GM21447 (cell line): ENCODE measurements around the gene TUBGCP2.
"Not testable (repeated sequence)": the region's sequence is repeated elsewhere in the genome, so short reads cannot be mapped to it uniquely, and the experiment has no call there.

Experiments used
- ATAC-seq: cut with Tn5 transposase; IDR thresholded peaks from one replicate; pipeline ENCODE4 v1.9.1; 2021; ENCODE audit not compliant: unreplicated experiment

Gene TUBGCP2

DNA sequence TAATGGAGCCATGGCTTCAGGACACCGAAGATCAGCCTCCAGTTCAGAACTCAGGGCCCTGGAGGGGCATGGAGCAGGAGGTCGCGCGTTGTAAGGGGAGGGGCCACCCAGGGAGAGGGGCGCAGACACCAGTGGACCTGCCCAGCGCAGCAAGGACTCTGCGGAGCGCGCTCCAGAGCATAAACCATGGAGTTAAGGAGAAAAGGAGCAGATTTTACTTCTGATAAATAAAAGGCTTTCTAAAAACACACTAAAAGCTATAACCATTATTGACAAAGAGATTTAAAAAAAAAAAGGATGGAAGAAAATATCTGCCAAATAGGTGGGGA, 17.5 kb upstream of the TUBGCP2 start:
- ATAC-seq: no peak

DNA sequence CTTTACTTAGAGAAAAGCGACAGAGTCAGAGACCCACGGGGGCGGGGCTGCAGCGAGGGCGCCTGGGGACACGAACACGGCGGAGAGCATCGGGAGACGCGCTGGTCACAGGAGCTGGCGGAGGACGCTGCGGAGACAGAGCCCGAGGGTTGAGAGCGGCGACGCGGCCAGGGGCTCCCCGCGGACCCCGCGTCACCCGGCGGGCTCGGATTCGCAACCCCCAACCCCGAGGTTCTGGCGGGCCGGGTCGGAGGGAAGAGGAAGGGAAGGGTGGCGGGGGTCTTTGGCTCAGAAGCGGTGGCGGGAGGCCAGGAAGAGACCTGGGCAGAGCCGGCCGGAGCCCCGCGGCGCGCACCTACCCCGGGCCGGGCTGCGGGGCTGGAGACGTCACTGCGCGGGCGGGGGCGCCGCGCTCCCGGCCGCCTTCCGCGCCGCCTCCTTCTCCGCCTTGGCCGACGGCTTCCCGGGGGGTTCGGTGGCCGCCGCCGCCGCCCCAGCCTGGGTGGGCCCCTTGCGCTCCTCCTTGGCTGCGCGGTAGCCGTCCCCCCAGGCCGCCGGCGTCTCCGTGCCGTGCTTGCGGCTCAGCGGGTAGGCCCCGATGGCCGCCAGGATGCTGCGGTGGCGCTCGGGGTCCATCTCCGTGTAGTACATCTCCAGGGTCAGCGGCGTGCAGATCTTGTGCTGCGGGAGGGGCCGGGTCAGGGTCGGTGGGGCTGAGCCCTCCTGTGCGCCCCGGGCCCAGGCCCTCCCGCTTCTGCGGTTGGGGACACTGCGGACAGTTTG, 17.0 kb upstream of the TUBGCP2 start:
- ATAC-seq: no peak

GRCh38 chr10:133324857-133325260, 16.2 kb upstream of the TUBGCP2 start:
- no peak for ATAC-seq

- ATAC-seq: peak; percentile 80
These were observed 15.6 kb upstream of the TUBGCP2 start for GRCh38 chr10:133324198-133324792.

DNA sequence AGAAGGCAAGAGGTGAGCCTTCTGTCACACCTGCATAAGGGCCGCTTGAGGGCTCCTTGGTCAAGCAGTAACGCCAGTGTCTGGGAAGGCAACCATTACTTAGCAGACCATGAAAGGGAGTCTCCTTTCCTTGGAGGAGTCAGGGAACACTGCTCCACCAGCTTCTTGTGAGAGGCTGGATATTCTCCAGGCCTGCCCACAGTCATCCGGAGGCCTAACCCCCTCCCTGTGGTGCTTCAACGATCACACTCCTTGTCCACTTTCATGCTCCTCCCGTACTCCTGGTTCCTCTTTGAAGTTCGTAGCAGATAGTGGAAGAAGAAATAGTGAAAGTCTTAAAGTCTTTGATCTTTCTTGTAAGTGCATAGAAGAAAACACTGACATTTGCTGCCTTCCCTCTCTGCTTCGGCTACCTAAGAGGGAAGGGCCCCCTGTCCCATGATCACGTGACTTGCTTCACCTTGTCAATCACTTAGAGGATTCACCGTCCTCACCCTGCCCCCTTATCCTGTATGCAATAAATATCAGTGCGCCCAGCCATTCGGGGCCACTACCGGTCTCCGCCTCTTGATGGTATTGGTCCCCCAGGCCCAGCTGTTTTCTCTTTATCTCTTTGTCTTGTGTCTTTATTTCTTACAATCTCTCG, 13.5 kb upstream of the TUBGCP2 start:
- ATAC-seq: not testable (repeated sequence)

DNA sequence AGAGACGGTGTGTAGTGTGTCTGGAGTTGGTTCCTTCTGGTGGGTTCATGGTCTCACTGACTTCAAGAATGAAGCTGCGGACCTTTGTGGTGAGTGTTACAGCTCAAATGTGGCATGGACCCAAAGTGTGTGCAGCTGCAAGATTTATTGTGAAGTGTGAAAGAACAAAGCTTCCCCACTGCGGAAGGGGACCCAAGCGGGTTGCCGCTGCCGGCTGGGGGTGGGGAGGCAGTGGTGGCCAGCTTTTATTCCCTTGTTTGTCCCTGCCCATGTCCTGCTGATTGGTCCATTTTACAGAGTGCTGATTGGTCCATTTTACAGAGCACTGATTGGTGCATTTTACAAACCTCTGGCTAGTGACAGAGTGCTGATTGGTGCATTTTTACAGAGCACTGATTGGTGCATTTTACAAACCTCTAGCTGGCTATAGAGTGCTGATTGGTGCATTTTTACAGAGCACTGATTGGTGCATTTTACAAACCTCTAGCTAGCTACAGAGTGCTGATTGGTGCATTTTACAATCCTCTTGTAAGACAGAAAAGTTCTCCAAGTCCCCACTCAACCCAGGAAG, 12.3 kb upstream of the TUBGCP2 start:
- not testable (repeated sequence) for ATAC-seq

DNA sequence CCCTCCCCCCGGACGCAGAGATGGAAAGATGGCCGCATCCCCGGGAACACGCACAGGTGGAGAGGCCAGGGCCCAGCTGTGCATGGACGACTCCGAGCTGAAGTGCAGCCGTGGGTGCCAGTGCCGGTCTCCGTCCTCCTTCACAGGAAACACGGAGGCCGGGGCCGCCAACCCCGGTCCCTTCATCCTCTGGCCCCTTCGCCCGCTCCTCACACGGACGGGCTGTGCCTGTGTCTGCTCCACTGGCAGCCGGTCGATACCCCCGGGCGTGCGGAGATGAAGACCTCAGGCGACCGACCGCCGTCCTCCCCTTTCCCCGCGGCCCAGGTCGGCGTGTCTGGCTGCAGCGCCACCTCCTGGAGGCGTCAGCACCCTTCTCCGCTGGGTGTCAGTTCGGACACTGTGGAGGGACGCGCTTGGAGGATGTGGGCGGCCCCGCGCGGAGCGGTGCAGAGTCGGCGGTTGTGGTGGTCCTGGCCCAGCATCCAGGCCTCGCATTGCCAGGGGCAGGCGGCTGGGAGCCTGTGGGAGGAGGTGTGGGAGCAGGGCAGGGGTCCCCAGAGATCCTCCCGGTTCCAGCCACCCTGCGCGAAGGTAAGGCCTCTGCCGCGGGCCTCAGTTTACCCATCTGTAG, 9.9 kb upstream of the TUBGCP2 start:
- ATAC-seq: peak; percentile 66

DNA sequence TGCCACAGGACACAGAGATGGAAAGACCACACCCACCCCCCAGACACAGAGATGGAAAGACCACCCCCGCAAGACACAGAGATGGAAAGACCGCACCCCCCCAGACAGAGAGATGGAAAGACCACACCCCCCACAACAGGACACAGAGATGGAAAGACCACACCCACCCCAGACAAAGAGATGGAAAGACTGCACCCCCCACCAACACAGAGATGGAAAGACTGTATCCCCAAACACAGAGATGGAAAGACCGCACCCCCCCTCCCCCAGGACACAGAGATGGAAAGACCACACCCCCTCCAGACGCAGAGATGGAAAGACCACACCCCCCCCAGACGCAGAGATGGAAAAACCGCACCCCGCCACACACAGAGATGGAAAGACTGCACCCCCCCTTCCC, 8.1 kb upstream of the TUBGCP2 start:
- ATAC-seq: no peak

GRCh38 chr10:133316266-133316665, 7.6 kb upstream of the TUBGCP2 start:
- no peak for ATAC-seq

DNA sequence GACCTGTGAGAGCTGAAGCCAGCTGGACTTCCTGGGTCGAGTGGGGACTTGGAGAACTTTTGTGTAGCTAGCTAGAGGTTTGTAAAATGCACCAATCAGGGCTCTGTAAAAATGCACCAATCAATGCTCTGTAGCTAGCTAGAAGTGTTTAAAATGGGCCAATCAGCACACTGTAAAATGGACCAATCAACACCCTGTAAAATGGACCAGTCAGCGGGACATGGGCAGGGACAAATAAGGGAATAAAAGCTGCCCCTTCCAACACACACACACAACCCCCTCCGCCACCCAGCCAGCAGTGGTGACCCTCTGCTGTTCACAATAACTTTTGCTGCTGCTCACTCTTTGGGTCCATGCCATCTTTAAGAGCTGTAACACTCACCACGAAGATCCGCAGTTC, 7.2 kb upstream of the TUBGCP2 start:
- no peak for ATAC-seq

DNA sequence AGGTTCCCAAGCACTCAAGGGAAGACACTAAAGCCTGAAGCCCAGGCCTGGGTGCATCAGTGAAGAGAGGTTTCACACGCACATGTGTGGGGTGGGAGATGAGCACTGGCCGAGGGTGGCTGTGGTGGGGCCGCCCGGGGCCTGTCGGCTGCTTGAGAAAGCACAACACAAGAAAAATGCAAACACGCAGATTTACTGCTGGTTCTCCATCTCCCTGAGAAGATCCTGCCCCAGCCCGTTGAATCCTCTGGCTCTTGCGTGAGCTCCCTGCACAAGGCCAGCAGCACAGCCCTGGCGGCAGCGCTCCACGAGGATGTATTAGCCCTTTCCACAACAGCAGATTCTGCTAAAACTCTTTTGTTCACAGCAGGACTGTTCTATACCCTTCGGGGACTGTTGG, 6.2 kb upstream of the TUBGCP2 start:
- ATAC-seq: no peak

DNA sequence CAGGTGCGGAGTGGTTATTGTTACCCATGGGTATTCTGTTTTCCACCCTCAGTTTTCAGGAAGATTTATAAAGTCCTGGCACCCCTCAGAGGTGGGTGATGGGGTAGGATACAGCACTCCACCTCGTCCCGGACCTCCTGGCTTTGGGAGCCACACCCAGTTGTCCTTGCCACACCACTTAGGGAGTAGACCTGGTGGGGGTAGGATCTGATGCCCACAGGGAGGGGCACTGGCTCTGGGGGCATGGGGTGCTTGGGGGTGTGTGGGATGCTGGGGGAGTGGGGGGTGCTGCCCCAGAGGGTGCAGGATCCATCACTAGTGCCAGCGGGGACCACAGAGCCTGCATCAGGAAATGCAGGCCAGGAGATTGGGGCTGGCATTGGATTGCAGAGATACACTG, 4.5 kb upstream of the TUBGCP2 start:
- ATAC-seq: no peak

DNA sequence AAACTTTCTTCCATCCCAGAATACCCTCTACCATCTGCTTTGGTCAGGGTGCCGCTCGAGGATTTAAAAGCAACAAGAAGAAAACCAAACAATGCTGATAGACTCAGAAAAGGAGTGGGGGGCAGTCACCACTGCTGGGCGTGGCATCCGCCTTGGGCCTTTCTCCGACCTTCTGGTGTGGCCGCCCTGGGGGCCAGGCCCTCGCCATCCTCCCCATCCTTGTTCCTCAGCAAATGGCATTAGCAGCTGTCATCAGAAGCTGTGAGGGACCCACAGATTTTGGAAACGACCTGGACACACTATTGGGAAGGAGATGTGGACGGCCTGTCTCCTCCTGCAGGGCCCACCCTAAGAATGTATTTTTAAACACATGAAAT, 4.1 kb upstream of the TUBGCP2 start:
- no peak for ATAC-seq

DNA sequence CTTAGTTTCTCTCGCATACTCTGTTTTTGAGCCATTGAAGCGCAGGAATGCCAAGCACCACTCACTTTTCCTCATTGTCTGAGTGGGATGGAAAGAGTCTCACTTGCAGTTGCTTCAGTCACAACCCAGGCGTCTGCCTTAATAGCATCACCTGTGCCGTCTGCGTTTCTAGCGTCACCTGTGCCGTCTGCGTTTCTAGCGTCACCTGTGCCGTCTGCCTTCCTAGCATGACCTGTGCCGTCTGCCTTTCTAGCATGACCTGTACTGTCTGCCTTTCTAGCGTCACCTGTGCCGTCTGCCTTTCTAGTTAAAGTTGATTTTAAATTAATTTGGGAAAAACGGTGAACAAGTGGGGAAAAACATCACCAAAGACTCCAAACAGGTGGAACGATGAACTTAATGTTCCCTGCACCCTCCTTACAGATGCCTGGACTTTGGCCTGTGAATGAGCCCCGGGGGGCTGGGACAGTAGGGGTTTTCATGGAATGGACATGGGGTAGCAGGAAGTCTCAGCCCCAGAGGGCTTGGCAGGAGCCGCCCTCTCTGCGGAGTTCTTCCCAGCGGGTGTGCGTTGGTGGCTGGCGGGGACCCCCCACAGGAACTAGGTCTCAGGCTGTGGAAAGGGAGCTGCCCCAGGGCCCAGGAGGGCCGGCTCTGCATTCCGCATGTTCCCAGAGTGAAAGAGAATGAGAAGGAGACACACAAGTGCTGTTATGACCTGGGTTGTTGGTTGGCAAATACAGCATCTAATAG, 3.5 kb upstream of the TUBGCP2 start:
- ATAC-seq: no peak

DNA sequence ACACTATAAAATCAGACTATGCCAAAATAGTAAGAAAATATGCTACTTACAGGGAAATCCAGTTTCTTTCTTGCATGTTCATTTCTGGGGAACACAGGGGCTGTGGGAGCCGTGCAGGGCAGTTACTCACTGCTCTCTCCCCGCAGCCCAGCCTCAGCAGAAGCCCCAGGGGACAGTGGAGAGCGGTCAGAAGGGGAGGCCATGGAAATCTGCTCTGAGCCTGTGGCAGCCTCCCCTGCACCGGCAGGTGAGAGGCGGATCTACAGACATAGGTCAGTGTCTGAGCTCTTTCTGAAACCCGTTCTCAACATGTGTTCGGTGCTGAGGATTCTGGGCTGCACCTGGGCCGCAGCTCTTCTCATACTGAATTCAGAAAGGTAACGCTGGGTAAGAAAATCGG, 2.9 kb upstream of the TUBGCP2 start:
- no peak for ATAC-seq

DNA sequence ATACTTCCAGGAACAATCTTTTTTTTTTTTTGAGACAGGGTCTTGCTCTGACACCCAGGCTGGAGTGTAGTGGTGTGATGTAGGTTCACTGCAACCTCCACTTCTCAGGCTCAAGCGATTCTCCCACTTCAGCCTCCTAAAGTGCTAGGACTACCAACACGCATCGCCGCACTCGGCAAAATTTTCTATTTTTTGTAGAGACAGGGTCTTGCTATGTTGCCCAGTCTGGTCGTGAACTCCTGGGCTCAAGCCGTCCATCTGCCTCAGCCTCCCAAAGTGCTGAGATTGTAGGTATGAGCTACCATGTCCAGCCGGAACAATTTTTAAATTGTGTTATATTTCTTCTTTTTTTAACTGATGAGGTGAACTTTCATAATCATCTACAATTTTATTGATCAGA, 2.1 kb upstream of the TUBGCP2 start:
- ATAC-seq: no peak

GRCh38 chr10:133310399-133310755, 1.7 kb upstream of the TUBGCP2 start:
- ATAC-seq: no peak

- no peak for ATAC-seq
These were observed 1.2 kb upstream of the TUBGCP2 start for GRCh38 chr10:133309720-133310398.

GRCh38 chr10:133309100-133309719, 538 bp upstream of the TUBGCP2 start:
- peak; percentile 72 for ATAC-seq

- peak; percentile 46 for ATAC-seq
These were observed 774 bp downstream of the TUBGCP2 start for GRCh38 chr10:133307776-133308420.
